Gastroesophageal sphincter (tissue), 3 donors: ENCODE measurements around the gene MUSTN1.

Source experiments
- CTCF ChIP-seq, 4 experiments: fragments of 200-600 bp in 2 of 4; fragments of 450-650 bp in 2 of 4; sonication (generic) in 1 of 4; IDR thresholded peaks; one replicate each; pipeline ENCODE4 v1.5.1; 2017 to 2019; ENCODE audit warnings: antibody characterized with exemption in 4 of 4, mild to moderate bottlenecking in 2 of 4, moderate library complexity in 2 of 4
- POLR2A ChIP-seq, 2 donors: fragments of 450-650 bp; IDR thresholded peaks; one replicate each; pipeline ENCODE4 v1.6.1; 2017; ENCODE audit warnings: antibody characterized with exemption in 2 of 2, mild to moderate bottlenecking in 2 of 2, moderate library complexity in 1 of 2

GRCh38 chr3:52879581-52879980, 44.8 kb upstream of the MUSTN1 start:
- TF ChIP-seq CTCF (IDR thresholded peaks at IDR 0.05), result no peak
- no peak for TF ChIP-seq POLR2A (IDR thresholded peaks at IDR 0.05)
